ENCODE measurements around the gene QSOX2.
"Not testable (repeated sequence)": the region's sequence is repeated elsewhere in the genome, so short reads cannot be mapped to it uniquely, and the experiment has no call there.

QSOX2 gene

DNA sequence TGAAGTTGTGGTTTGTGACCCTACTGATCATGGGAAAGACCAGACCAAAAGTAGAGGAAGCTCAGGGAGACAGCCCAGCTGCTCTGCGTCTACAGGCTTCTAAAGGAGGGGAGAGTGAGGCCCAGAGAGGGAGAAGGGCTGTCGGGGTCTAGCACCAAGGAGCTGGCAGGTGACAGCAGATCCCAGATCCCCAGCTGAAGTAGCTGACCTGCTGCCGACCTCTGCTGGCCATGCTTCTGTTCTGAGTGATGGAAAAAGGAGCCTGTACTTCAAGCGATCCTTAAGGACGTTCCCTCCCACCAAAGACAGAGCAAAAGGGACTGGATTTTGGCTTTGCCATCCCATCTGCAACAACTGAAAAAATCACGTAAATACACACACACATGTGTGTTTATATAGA is 22.7 kb upstream of the QSOX2 start:
- DNase-seq (ENCODE audit: low read depth): no peak
- TF ChIP-seq, protein P1, sequence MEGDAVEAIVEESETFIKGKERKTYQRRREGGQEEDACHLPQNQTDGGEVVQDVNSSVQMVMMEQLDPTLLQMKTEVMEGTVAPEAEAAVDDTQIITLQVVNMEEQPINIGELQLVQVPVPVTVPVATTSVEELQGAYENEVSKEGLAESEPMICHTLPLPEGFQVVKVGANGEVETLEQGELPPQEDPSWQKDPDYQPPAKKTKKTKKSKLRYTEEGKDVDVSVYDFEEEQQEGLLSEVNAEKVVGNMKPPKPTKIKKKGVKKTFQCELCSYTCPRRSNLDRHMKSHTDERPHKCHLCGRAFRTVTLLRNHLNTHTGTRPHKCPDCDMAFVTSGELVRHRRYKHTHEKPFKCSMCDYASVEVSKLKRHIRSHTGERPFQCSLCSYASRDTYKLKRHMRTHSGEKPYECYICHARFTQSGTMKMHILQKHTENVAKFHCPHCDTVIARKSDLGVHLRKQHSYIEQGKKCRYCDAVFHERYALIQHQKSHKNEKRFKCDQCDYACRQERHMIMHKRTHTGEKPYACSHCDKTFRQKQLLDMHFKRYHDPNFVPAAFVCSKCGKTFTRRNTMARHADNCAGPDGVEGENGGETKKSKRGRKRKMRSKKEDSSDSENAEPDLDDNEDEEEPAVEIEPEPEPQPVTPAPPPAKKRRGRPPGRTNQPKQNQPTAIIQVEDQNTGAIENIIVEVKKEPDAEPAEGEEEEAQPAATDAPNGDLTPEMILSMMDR (IDR thresholded peaks at IDR 0.05; ENCODE audit: control insufficient read depth, extremely low read depth, insufficient read depth): no peak
- H3K4me3 ChIP-seq (ENCODE audit: low read depth, low read length): no peak overlapping the region

DNA sequence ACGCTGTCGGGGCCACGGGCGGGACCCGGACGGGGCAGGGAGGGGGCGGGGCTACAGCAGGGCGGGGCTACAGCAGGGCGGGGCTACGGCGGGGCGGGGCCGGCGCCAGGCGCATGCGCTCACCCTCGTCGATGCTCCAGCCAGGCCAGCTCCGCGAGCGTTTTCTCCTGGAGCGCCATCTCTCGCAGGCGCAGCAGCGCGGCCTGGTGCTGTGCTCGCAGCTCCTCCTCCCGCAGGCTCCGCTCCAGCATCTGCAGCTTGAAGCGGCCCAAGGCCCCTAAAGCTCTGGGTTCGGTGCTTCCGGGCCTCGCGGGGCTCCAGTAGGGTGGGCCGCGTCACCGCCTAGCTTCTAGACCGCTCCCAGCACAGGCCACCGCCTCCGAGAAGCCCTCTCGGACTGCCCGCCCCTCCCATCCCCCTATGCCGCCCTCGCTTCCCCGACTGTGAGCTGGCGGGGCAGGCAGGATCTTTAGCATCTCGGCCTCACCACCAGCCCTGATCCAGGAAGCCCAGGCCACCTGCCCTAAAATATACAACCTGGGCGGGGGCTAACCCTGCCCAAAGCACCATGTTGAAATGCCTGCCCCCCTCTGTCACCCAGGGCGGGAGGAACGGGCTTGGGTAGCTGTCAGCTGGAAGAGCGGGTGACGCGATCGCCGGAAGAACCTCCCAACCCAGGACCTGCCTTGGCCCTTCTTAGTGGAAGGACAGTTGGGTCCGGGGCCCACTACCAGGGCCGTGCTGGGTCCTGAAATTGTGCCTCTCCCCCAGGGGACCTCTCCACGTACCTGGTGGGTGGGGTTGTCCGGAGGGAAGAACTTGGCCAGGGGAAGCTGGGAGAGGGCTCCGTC is 21.9 kb upstream of the QSOX2 start:
- peak; percentile 52 for DNase-seq (ENCODE audit: low read depth)
- TF ChIP-seq, protein P1 (IDR thresholded peaks at IDR 0.05; ENCODE audit: control insufficient read depth, extremely low read depth, insufficient read depth): peak; percentile 46
- peak overlapping the region; percentile 55 for H3K4me3 ChIP-seq (ENCODE audit: low read depth, low read length)

DNA sequence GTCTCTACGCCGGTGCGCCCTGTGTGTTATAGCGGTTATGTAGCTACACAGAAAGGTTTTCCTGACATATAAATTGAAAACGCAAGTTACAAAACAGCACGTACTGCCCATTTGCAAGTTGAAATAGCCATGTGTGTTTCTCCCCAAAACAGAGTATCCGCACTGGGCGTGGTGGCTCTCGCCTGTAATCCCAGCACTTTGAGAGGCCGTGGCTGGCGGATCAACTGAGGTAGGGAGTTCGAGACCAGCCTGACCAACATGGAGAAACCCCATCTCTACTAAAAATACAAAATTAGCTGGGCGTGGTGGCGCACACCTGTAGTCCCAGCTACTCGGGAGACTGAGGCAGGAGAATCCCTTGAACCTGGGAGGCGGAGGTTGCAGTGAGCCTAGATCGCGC is 21.0 kb upstream of the QSOX2 start:
- DNase-seq (ENCODE audit: low read depth); H3K4me3 ChIP-seq (ENCODE audit: low read depth, low read length): not testable (repeated sequence)

DNA sequence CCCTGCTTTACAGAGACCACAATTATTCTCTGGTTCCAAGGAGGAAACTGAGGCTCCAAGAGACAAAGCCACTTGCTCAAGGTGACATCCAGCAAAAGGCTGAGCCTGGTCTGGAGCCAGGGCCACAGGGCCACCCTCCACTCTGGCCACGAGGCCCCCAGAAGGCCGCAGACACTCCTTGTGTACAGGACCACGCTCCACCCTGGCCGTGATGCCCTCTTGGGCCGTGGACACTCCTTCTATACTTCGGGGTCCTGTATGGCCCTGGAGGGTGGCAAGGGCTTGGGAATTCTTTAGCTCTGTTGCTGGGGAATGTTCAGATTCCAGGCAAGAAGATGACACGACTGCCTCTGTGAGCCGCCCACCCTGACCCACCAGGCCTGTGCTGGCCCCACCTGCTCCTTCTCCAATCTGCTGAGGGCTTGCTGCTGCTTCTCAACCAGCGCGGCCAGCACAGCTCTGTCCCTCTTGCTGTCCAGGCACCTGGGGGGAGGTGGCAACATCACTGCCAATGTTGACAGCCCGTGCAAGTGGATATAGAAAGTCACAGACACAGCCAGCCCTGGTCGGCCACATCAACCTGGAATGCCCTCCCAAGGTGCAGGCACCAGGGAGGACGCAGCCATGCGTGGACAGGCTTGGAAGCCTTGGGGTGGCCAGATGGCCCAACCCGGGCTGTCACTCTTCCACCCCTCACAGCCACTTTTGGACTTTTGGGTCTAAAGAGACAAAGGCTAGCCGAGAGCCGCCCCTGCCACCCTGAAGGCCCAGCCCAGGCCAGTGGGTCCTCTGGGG is 20.1 kb upstream of the QSOX2 start:
- no peak overlapping the region for H3K4me3 ChIP-seq (ENCODE audit: low read depth, low read length)
- TF ChIP-seq, protein P1 (IDR thresholded peaks at IDR 0.05; ENCODE audit: control insufficient read depth, extremely low read depth, insufficient read depth): no peak
- no peak for DNase-seq (ENCODE audit: low read depth)

DNA sequence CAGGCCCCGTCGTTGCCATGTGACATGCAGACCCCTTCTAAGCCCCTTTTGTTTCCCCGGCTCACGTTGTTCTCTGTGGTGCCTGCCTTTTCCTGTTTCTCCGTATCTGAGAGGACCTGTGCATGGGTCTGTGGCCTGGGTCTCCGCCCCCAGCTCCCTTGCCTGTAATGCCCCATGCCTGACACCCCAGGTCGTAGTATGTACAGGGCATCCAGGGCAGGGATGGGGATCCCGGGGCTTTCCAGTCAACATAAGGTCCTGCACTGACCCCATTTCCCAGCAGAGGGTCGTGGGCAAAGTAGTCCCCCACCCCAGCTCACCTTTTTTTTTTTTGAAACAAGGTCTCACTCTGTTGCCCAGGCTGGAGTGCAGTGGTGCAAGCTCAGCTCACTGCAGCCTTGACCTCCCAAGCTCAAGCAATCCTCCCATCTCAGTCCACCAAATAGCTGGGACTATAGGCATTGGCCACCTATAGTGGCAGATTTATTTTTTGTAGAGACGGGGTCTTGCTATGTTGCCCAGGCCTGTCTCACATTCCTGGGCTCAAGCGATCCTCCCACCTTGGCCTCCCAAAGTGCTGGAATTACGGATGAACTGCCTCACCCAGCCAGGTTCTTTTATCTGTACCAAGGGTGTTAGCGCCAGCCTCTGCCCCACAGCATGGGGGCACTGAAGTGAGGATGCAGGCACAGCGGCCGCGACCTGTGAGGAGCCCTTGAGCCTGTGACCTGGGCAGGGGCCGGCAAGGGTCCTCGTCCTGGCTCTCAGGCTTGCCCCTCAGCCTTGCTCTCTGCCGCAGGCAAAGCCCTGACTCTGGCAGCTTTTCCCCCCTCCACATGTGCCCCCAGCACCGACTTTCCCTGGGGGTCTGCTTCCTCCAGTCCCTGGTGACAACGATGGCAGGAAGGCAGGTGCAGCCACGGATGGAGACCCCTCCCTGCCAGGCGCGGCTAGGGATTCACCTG is 19.1 kb upstream of the QSOX2 start:
- no peak overlapping the region for H3K4me3 ChIP-seq (ENCODE audit: low read depth, low read length)
- TF ChIP-seq, protein P1 (IDR thresholded peaks at IDR 0.05; ENCODE audit: control insufficient read depth, extremely low read depth, insufficient read depth): no peak
- DNase-seq (ENCODE audit: low read depth): no peak

DNA sequence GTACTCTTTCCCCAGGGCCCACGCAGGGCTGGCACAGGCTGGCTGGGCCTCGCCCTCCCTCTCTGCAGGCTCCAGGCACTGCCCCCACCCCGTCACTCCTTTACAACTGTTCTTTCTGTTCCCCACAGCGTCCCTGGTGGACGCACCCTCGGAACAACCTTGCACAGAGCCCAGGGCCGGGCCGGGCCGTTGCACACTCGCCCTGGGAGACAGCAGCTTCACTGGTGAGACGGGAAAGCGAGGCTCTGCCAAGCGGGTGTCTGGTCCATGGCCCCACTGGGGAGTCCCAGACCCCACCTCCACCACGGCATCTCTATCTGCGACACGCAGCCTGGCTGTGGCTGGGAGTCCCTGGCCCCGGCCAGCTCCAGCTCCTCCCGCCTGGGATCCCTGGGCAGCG is 18.4 kb upstream of the QSOX2 start:
- no peak for DNase-seq (ENCODE audit: low read depth)
- H3K4me3 ChIP-seq (ENCODE audit: low read depth, low read length): no peak overlapping the region
- TF ChIP-seq, protein P1 (IDR thresholded peaks at IDR 0.05; ENCODE audit: control insufficient read depth, extremely low read depth, insufficient read depth): no peak
